ENCODE measurements around the gene SRSF3.

- TF ChIP-seq POLR2AphosphoS5 (IDR thresholded peaks at IDR 0.05) = peak; percentile 100
- peak; percentile 100 for TF ChIP-seq POLR2A (IDR thresholded peaks at IDR 0.05)
- TF ChIP-seq CTCF (IDR thresholded peaks at IDR 0.05) = peak; percentile 52 to 80 (median 60)
Measured at GRCh38 chr6:36594029-36594815, at the start of gene SRSF3.

All from breast epithelium (tissue), 3 donors.